Cerebellar nuclear complex (tissue), 1 donor: Measurements from ENCODE around the gene ELMO3.

Experiments used
- DNase-seq, 2 experiments: peaks; one replicate each; lab custom pipeline; 2025; lab: John Stamatoyannopoulos, UW

The ELMO3 gene

DNA sequence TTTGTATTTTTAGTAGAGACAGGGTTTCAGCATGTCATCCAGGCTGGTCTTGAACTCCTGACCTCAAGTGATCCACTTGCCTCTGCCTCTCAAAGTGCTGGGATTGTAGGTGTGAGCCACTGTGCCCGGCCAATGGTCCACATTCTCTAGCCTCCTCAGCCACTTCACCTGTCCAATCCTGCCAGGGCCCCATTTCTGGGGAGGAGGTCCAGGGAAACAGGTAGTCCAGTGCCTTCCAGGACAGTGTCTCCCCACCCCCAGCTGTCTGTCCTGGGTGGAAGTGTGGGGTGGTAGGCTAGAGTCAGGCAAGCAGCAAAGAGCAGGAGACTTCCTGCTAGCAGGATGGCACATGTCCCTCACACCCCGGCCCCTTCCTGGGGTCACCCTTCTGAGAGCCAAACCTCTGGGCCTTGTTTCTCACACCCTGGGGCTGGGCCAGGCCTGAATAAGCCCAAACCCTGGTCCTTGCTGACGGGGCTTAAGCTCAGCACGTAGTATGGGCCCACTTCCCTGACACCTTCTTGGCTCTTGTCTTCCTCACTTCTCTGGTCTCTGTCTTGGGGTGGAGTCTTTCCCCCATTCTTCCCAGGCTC lies 43.3 kb downstream of the ELMO3 start:
- no peak for DNase-seq

- DNase-seq: no peak
These were observed 44.5 kb downstream of the ELMO3 start for GRCh38 chr16:67243481-67243880.

GRCh38 chr16:67244387-67245185 lies 45.7 kb downstream of the ELMO3 start:
- no peak for DNase-seq

DNA sequence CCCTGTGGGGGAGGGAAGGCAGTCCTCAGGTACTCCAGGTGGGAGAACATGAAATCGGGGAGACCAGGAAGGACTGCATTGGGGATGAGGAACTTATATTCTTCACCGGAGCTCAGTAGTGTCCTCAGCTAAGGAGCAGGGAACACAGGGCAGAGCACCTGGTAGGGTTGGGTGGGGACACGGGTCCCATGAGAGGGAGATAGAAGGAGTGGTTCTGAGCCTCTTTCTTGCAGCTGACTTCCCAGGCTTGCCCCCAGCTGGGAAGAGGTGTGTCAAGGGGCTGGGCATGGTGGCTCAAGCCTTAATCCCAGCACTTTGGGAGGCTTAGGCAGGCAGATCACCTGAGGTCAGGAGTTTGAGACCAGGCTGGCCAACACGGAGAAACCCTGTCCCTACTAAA lies 46.3 kb downstream of the ELMO3 start:
- DNase-seq: no peak

DNA sequence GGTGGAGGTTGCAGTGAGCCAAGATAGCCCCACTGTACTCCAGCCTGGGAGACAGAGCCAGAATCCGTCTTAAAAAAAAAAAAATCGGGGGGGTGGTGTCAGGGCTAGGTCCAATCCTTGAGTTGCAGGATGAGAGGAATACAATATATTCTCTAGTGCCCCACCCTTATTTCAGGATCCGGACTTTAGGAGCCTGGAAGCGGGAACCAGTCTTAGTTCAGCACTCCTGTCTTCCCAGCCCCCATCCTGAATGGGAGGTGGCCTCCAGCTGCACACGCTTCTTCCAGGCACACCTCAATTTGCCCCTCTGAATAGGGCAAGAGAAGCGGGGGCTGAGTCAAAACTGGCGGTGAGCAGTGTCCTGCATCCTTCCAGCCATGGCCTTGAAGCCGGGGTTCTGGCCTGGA lies 46.7 kb downstream of the ELMO3 start:
- no peak for DNase-seq

DNA sequence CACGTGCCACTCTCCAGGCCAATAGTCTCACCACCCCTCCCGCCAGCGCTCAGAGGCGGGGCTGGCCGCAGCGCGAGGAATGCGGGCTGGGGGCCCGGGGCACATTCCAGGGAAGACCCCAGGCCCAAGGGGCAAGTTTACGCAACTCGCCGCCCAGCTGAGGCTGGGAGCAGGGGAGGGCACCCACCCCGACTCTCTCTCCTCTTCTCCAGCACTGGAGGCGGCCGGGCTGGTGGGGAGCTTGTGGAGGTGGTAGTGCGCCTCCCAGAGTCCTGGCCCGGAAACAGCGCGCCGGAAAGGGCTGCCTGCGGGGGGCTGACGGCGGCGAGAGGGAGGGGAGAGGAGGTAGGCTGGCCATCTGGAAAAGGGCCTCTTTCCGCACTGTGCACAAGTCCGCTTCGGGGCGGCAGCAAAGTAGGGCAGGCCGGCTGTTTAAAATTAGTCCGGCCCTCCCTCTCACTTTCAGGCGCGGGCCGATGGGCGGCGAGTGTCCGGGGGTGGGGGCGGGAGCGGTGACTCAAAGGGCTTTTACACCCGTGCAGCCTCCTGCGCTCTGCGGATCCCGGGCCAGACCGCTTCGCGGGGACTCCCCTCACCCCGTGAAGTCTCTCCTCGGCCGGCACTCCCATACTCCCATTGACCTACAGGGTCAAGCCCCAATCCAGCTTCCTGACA lies 47.3 kb downstream of the ELMO3 start:
- DNase-seq: no peak

DNA sequence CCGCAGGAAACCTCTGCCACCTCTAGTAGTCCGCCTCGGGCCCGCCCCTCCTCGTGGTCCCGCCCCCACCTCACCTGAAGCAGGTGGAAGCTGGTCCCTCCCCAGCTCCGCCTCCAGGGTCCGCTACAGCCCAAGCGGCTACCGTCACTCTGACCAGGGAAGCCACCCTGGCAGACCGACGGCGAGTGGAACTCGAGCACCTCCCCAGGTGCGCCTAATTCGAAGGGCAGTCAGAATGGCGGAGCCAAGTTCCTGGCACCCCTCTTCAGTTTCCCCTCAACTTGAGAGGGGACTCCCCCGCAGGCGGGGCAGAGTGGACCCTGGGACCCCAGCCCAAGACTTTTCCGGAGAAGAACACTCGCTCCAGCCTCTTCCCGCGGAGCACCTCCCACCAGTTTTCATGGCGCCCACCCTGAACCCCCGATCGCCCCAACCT lies 47.8 kb downstream of the ELMO3 start:
- DNase-seq: no peak

DNA sequence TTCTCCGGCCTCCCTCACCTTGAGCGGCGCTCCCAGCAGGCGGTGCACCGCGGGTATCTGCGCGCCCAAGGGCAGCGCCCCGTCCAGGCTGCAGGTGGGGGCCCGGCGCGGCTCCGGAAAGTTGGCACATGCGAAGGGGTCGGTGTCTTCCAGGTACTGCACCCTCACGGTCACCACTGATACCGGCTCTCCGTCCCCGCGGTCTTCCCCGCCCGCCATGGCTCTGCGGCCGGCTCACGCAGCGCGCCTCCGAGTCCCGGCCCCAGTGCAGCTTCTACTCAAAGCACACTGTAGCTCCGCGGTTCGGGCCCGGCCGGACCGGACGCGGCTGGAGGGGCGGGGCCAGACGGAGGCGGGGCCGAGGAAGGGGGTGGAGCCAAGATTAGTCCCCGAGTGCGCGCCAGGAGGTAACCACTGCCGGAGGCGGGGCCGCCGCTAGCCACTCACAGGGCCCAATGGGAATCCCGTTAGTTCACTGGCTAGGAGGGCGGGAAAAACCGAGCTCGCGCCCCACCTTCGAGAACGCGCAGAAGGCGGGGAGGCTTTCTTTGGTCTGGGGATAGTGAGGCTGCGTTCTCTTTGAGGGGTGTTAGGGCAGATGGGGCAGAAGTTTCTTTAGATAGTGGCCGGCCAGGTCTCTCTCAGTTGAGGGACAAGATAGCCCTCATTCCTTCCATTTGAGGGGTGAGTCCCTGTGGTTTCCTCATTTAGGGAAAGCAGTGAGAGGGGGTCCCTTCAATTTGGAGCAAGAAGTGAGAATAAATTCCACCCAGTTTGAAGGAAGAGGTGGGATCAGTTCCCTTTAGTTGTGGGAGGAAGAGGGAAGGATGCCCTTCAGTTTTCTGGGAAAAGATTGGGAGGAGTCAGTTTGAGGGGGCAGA lies 48.5 kb downstream of the ELMO3 start, which contains the start of gene FHOD1:
Gene FHOD1, minus strand, starts transcription at position 290 of the 881 bp plus-strand sequence. Its CDS starts 71 bp downstream, at position 219.
- DNase-seq: peak; percentile 80 to 89

DNA sequence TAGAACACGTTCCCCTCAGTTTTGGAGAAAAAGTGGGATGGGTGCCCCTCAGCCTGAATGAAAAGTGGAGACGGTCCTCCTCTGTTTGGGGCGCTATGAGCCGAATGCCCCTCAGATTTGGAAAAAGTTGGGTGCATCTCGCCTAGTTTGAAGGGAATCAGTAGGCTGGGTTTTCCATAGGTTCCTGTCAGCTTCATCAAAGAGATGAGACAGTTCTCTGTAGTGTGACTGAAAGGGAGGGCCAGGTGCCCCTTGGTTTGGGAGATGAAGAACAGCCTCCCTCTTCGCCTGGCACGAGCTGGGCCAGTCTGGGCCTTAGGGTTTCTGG lies 49.1 kb downstream of the ELMO3 start:
- DNase-seq: no peak

DNA sequence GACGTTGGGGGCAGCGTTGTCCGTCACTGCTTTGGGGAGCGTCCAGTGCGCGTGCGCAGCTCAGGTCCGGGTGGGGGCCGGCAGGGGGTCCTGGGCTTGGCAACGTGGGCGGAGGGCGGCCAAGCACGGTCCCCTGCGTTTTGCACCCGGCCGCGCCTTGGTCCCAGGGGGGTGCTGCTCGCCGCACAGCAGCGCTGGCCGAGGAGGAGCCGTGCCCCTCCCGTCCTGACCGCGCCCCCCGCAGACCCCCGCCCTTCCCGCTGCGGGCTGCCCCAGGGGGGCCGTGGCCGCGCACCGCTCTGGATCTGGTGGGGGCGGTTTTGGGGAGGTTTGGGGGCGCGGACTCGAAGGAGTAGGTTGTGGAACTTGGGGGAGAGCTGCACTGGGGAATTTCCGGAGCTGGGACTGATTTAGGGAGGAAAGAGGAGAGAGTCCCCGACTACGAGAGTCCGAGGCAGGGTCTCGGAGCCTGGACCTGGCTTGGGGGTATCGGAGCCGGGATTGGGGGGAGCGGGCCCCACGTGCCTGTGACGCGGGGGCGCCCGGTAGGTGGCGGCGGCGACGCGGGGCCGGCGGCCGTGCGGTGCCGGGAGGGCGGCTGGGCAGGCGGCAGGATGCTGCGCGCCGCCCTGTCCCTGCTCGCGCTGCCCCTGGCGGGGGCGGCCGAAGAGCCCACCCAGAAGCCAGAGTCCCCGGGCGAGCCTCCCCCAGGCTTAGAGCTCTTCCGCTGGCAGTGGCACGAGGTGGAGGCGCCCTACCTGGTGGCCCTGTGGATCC lies 49.7 kb downstream of the ELMO3 start, which contains the start of gene SLC9A5:
Gene SLC9A5, plus strand, starts transcription at position 579 of the 777 bp plus-strand sequence. Its CDS starts 36 bp downstream, at position 615.
- no peak for DNase-seq

DNA sequence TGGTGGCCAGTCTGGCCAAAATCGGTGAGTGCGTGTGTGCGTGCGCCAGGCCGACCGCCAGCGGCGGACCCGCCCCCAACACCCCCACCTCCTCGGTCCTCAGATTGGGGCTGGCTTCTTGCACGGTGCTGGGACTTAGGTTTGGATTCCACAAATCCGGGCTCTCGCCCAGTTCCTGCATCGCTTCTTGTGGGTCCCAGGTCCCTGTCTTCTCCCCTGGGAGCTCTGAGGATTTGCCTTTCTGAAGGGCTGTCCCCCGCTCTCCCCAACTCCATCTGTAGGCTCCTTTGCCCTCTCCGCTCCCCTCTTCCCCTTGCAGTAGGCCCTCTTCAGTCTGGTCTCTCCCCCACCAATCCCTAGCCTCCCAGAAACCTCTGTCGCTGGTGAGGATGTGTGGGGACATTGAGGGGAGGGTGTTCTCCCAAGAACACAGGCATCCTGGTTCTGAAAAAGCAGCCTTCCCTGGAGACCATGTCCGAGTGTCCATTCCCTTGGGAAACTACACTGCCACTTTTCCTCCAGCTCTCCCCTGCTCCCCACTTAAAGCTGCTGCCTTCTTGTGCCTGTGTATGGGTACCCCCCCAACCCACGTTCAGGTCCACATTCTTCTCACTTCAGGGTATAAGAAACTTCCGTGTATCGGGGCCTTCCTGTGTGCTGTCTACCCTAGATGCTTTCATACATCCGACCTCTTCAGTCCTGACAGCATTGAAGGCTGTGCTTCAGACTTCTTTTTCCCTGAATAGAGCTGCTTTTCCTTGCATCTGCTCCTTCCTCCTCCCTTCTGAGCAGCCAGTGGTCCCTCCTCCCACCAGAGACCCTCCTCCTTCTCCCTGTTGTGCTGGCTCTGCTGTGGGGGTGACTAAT lies 50.5 kb downstream of the ELMO3 start:
- DNase-seq: no peak

- no peak for DNase-seq
These were observed 51.1 kb downstream of the ELMO3 start for GRCh38 chr16:67250045-67250327.

DNA sequence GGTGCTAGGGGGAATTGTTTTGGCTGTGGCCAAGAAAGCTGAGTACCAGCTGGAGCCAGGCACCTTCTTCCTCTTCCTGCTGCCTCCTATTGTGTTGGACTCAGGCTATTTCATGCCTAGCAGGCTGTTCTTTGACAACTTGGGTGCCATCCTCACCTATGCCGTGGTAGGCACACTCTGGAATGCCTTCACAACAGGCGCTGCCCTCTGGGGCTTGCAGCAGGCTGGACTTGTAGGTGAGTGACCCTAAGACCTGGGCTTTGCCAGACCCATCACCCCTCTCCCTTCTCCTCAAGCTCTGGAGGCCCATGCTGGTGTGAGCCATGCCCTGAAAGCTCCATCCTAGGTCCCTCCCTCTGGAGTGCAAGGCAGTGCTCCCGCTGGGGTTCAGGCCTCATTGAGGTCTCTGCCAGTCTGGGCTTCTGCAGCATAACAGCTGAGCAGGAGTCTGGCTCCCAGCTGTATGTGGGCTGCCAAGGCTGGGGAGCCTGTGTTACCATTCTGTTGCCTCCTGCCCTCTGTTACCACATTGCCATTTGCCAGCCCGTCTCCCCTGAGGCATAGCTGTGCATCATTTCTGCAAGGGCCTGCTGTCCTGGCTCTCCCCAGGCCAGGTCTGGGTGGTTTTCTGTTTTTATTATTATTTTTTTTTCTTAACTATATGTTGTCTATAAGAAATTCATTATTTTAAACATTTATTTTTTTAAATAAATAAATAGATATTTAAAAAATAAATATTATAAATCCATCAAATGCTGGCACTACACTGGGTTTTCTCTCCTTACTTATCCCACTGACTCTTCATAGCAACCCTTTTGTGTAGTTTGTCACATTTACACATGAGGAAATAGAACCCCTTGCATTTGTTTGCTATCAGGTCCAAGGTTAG lies 53.9 kb downstream of the ELMO3 start:
- DNase-seq: no peak
